Measurements from ENCODE around the gene BPHL. TPM values are rescaled to one million over a fixed set of nuclear protein-coding genes. Genes with fewer than 3 reads are reported as not detected.
A peak's percentile ranks its signal among the peaks of the same experiment; 100 is the strongest.

The BPHL gene
- polyA plus RNA-seq, 1 donor (not counting 4 experiments of a cell fraction or from before 2014, with no cell fraction given): 21.9 TPM

DNA sequence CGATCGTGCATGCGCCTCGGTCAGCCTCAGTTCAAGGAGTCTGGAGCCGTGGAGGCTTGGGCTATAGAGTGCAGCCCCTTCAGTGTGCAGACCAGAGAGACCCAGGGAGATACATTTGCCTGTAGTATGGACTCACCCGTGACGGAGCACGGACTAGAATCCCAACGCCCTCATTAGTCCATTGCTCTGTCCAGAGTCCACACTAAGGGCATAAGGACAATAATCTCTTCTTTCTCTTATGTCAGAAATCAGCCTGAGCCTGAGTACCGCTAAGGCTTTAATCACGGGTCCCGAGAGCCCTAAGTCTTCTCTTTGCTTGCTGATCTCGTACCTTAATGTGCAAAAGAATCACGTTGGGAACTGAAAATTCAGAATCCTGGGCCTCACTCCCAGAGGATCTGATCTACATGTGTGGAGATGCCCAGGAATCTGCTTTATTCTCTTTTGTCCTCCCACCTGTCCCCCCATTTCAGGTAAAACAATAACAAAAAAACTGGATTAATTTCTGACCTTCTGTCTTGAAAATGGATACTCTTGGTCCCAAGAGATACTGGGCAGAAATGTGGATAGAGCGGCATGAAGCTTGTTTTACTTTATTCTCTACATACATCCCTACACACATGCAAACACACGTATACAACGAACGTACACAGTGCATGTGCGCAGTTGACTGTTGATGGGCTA lies 671 bp downstream of the BPHL start:
- H3K4me3 ChIP-seq (ENCODE audit: control insufficient read depth in 2 of 3, extremely low read depth in 1 of 3, insufficient read depth in 2 of 3, low read depth in 1 of 3, low read length in 3 of 3): peak overlapping the region; percentile 59 to 92 (median 85)
- no peaks in the 10 kb centered on the region for H4K20me1 ChIP-seq (ENCODE audit: control insufficient read depth, extremely low read depth, insufficient read depth, low read length)
- dilution Hi-C loops (cut with MboI; ENCODE audit: extremely low pct_ligation_motif_present, low sequenced_read_pairs): no loop called here
- no peaks in the 10 kb centered on the region for H3K9me3 ChIP-seq (ENCODE audit: control insufficient read depth, low read depth, low read length)
- FAIRE-seq (no peak), DNase-seq (ENCODE audit: low read depth, low spot score) (no peak)
- no peaks in the 10 kb centered on the region for H3K27me3 ChIP-seq (ENCODE audit: control insufficient read depth, extremely low read depth, insufficient read depth, low read length)
- H3K79me2 ChIP-seq (ENCODE audit: control insufficient read depth, insufficient read depth, low read length): peaks cover 3% of the 10 kb centered on the region
- no peaks in the 10 kb centered on the region for H3K9me1 ChIP-seq (ENCODE audit: control insufficient read depth, extremely low read depth, insufficient read depth, low read length)
- peaks cover 2 to 5% of the 10 kb centered on the region in 2 experiments for H3K36me3 ChIP-seq (ENCODE audit: control insufficient read depth in 2 of 2, extremely low read depth in 1 of 2, insufficient read depth in 2 of 2, low read length in 2 of 2)
- H3K4me1 ChIP-seq (ENCODE audit: control insufficient read depth, extremely low read depth, insufficient read depth, low read length): peaks cover 14% of the 10 kb centered on the region
- peak overlapping the region; percentile 97 for H3K9ac ChIP-seq (ENCODE audit: control insufficient read depth, extremely low read depth, insufficient read depth, low read length)
- H2AFZ ChIP-seq (ENCODE audit: control insufficient read depth, low read length): peak overlapping the region; percentile 88
- no peak for TF ChIP-seq EZH2 (IDR thresholded peaks at IDR 0.05; ENCODE audit: low read length)
- TF ChIP-seq, protein P1, sequence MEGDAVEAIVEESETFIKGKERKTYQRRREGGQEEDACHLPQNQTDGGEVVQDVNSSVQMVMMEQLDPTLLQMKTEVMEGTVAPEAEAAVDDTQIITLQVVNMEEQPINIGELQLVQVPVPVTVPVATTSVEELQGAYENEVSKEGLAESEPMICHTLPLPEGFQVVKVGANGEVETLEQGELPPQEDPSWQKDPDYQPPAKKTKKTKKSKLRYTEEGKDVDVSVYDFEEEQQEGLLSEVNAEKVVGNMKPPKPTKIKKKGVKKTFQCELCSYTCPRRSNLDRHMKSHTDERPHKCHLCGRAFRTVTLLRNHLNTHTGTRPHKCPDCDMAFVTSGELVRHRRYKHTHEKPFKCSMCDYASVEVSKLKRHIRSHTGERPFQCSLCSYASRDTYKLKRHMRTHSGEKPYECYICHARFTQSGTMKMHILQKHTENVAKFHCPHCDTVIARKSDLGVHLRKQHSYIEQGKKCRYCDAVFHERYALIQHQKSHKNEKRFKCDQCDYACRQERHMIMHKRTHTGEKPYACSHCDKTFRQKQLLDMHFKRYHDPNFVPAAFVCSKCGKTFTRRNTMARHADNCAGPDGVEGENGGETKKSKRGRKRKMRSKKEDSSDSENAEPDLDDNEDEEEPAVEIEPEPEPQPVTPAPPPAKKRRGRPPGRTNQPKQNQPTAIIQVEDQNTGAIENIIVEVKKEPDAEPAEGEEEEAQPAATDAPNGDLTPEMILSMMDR (optimal IDR thresholded peaks at IDR 0.05 in 1 of 3, IDR thresholded peaks at IDR 0.05 in 1 of 3, conservative IDR thresholded peaks at IDR 0.05 in 1 of 3; ENCODE audit: extremely low read depth in 1 of 3, insufficient read depth in 2 of 3, low read length in 3 of 3): no peak
- H3K4me2 ChIP-seq (ENCODE audit: control insufficient read depth, extremely low read depth, insufficient read depth, low read depth, low read length): peak overlapping the region; percentile 95
- peak overlapping the region; percentile 97 for H3K27ac ChIP-seq (ENCODE audit: control insufficient read depth, insufficient read depth, low read length)

DNA sequence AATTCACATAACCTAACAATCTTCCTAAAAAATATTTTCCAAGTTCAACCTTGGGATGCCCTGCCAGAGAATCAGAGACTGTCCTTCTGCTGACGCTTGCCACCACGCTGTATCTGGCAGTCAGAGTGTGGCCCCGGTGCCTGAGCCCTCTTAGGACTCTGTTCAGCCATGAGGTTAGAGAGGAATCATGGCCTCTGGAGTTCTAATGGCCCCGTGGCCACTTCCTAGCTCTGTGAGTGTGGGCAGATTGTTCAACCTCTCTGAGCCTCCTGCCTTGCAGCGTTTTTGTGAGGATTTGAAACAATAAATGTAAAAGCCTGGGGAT lies 2.2 kb downstream of the BPHL start:
- H3K27ac ChIP-seq (ENCODE audit: control insufficient read depth, insufficient read depth, low read length): no peak overlapping the region
- dilution Hi-C loops (cut with MboI; ENCODE audit: extremely low pct_ligation_motif_present, low sequenced_read_pairs): no loop called here

More for the DNA sequence above, 2.2 kb downstream of the BPHL start:
- DNase-seq (ENCODE audit: low read depth, low spot score): no peak
- no peaks in the 10 kb centered on the region for H4K20me1 ChIP-seq (ENCODE audit: control insufficient read depth, extremely low read depth, insufficient read depth, low read length)
- H3K9me3 ChIP-seq (ENCODE audit: control insufficient read depth, low read depth, low read length): no peaks in the 10 kb centered on the region
- no peaks in the 10 kb centered on the region for H3K9me1 ChIP-seq (ENCODE audit: control insufficient read depth, extremely low read depth, insufficient read depth, low read length)
- no peak for TF ChIP-seq EZH2 (IDR thresholded peaks at IDR 0.05; ENCODE audit: low read length)
- TF ChIP-seq, protein P1 (optimal IDR thresholded peaks at IDR 0.05 in 1 of 3, IDR thresholded peaks at IDR 0.05 in 1 of 3, conservative IDR thresholded peaks at IDR 0.05 in 1 of 3; ENCODE audit: extremely low read depth in 1 of 3, insufficient read depth in 2 of 3, low read length in 3 of 3): no peak
- H3K27me3 ChIP-seq (ENCODE audit: control insufficient read depth, extremely low read depth, insufficient read depth, low read length): no peaks in the 10 kb centered on the region
- no peak overlapping the region for H3K4me3 ChIP-seq (ENCODE audit: control insufficient read depth in 2 of 3, extremely low read depth in 1 of 3, insufficient read depth in 2 of 3, low read depth in 1 of 3, low read length in 3 of 3)
- H2AFZ ChIP-seq (ENCODE audit: control insufficient read depth, low read length): no peak overlapping the region
- FAIRE-seq: no peak
- H3K9ac ChIP-seq (ENCODE audit: control insufficient read depth, extremely low read depth, insufficient read depth, low read length): no peak overlapping the region
- no peak overlapping the region for H3K4me2 ChIP-seq (ENCODE audit: control insufficient read depth, extremely low read depth, insufficient read depth, low read depth, low read length)
- peaks cover 0 to 4% of the 10 kb centered on the region in 2 experiments for H3K36me3 ChIP-seq (ENCODE audit: control insufficient read depth in 2 of 2, extremely low read depth in 1 of 2, insufficient read depth in 2 of 2, low read length in 2 of 2)
- peaks cover 3% of the 10 kb centered on the region for H3K79me2 ChIP-seq (ENCODE audit: control insufficient read depth, insufficient read depth, low read length)
- H3K4me1 ChIP-seq (ENCODE audit: control insufficient read depth, extremely low read depth, insufficient read depth, low read length): peaks cover 14% of the 10 kb centered on the region
